GM15510 (cell line): Measurements from ENCODE around the gene DMRTA2.

ENCODE experiments used
- POLR2A ChIP-seq: IDR thresholded peaks from 3 replicates; pipeline ENCODE4 v1.6.1; 2011; ENCODE audit warnings: borderline replicate concordance; ENCODE audit not compliant: insufficient read length; ENCODE audit errors: extremely low read depth

DMRTA2 gene

GRCh38 chr1:50371749-50372148, 51.5 kb downstream of the DMRTA2 start:
- no peak for TF ChIP-seq POLR2A

- no peak for TF ChIP-seq POLR2A
Observed at GRCh38 chr1:50369830-50370229, 53.4 kb downstream of the DMRTA2 start.

GRCh38 chr1:50369008-50369634, 54.1 kb downstream of the DMRTA2 start:
- TF ChIP-seq POLR2A = no peak

- TF ChIP-seq POLR2A = no peak
Observed at GRCh38 chr1:50368179-50369007, 54.9 kb downstream of the DMRTA2 start.
